Panc1 (cell line): Measurements from ENCODE around the gene LINGO3.

Source experiments
- CTCF ChIP-seq: fragments of 450-650 bp; IDR thresholded peaks from 2 replicates; pipeline ENCODE4 v1.5.1; 2017; ENCODE audit warnings: mild to moderate bottlenecking
- POLR2AphosphoS5 ChIP-seq: IDR thresholded peaks from 2 replicates; pipeline ENCODE4 v1.6.1; 2012; ENCODE audit warnings: mild to moderate bottlenecking, low read depth, low read length, moderate library complexity
- TCF7L2 ChIP-seq: IDR thresholded peaks from 2 replicates; pipeline ENCODE4 v1.6.1; 2011; ENCODE audit warnings: mild to moderate bottlenecking, low read depth, low read length, inconsistent platforms

- TF ChIP-seq CTCF (no peak), POLR2AphosphoS5 (no peak), TCF7L2 (no peak)
These were observed 47.4 kb upstream of the LINGO3 start for GRCh38 chr19:2355168-2356035.
